ENCODE data around the gene THUMPD2. TPM values are rescaled to one million over a fixed set of nuclear protein-coding genes. Genes with fewer than 3 reads are reported as not detected.

Gene THUMPD2
- total RNA-seq, 1 donor from 2014 or later = 5.2 TPM

- H3K4me3 ChIP-seq (ENCODE audit: low read depth, low read length) = no peak overlapping the region
- DNase-seq (ENCODE audit: low read depth) = no peak
- TF ChIP-seq CTCF (conservative IDR thresholded peaks at IDR 0.05; ENCODE audit: low read depth, low read length) = no peak
These were observed 41.4 kb downstream of the THUMPD2 start for GRCh38 chr2:39737661-39738060.

- TF ChIP-seq CTCF (conservative IDR thresholded peaks at IDR 0.05; ENCODE audit: low read depth, low read length) = no peak
- DNase-seq (ENCODE audit: low read depth) = no peak
- H3K4me3 ChIP-seq (ENCODE audit: low read depth, low read length) = no peak overlapping the region
These were observed 42.4 kb downstream of the THUMPD2 start for GRCh38 chr2:39736640-39737039.

- H3K4me3 ChIP-seq (ENCODE audit: low read depth, low read length) = no peak overlapping the region
- no peak for TF ChIP-seq CTCF (conservative IDR thresholded peaks at IDR 0.05; ENCODE audit: low read depth, low read length)
- DNase-seq (ENCODE audit: low read depth) = no peak
These were observed 43.4 kb downstream of the THUMPD2 start for GRCh38 chr2:39735648-39736047.

GRCh38 chr2:39734445-39734844, 44.6 kb downstream of the THUMPD2 start:
- H3K4me3 ChIP-seq (ENCODE audit: low read depth, low read length) = no peak overlapping the region
- TF ChIP-seq CTCF (conservative IDR thresholded peaks at IDR 0.05; ENCODE audit: low read depth, low read length) = no peak
- DNase-seq (ENCODE audit: low read depth) = no peak

- DNase-seq (ENCODE audit: low read depth) = no peak
- no peak overlapping the region for H3K4me3 ChIP-seq (ENCODE audit: low read depth, low read length)
- TF ChIP-seq CTCF (conservative IDR thresholded peaks at IDR 0.05; ENCODE audit: low read depth, low read length) = no peak
These were observed 45.9 kb downstream of the THUMPD2 start for GRCh38 chr2:39733070-39733674.

- H3K4me3 ChIP-seq (ENCODE audit: low read depth, low read length) = no peak overlapping the region
- no peak for DNase-seq (ENCODE audit: low read depth)
- no peak for TF ChIP-seq CTCF (conservative IDR thresholded peaks at IDR 0.05; ENCODE audit: low read depth, low read length)
These were observed 46.6 kb downstream of the THUMPD2 start for GRCh38 chr2:39732482-39732881.

- no peak for TF ChIP-seq CTCF (conservative IDR thresholded peaks at IDR 0.05; ENCODE audit: low read depth, low read length)
- H3K4me3 ChIP-seq (ENCODE audit: low read depth, low read length) = no peak overlapping the region
- no peak for DNase-seq (ENCODE audit: low read depth)
These were observed 47.5 kb downstream of the THUMPD2 start for GRCh38 chr2:39731546-39731945.
